ENCODE results near the gene B3GNT4. TPM values are rescaled to one million over a fixed set of nuclear protein-coding genes. Genes with fewer than 3 reads are reported as not detected.
A peak's percentile ranks its signal among the peaks of the same experiment; 100 is the strongest.

The B3GNT4 gene
- 0.53 and 2.0 TPM in 2 replicates for total RNA-seq

DNA sequence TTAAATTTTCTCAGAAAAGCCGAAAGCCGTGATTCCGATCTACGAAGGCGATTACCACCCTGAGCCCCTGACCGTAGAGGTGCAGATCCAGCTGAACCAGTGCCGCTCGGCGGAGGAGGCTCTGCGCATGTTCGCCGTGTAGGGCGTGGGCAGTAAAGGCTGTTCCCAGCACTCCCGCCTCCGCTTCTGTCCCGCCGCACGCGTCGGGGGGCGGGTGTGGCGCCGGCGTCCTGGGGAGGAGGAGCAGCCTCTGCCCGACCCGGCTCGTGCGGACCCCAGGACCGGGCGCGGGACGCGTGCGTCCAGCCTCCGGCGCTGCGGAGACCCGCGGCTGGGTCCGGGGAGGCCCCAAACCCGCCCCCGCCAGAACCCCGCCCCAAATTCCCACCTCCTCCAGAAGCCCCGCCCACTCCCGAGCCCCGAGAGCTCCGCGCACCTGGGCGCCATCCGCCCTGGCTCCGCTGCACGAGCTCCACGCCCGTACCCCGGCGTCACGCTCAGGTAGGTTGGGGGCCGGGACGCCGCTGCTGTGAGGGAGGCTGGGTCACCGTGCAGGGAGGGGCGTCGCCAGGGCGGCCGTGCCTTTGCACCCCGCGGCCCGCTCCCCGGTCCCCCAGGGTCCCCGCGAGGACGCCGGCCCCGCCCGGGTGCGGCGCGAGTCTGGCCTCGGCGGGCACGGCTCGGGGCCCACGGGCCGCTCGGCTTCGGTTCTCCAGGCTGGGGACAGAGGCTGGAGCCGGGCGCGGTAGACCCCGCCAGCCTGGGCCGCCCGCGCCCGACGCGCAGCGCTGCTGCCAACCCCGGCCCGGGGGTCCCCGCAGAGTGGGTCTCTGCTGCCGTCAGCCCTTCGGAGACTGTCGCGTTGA is at the start of gene B3GNT4:
Gene B3GNT4, plus strand, starts transcription at position 409 of the 866 bp plus-strand sequence. CDS start 910 bp downstream, outside the sequence.
- FAIRE-seq, result no peak
- TF ChIP-seq, protein P1, sequence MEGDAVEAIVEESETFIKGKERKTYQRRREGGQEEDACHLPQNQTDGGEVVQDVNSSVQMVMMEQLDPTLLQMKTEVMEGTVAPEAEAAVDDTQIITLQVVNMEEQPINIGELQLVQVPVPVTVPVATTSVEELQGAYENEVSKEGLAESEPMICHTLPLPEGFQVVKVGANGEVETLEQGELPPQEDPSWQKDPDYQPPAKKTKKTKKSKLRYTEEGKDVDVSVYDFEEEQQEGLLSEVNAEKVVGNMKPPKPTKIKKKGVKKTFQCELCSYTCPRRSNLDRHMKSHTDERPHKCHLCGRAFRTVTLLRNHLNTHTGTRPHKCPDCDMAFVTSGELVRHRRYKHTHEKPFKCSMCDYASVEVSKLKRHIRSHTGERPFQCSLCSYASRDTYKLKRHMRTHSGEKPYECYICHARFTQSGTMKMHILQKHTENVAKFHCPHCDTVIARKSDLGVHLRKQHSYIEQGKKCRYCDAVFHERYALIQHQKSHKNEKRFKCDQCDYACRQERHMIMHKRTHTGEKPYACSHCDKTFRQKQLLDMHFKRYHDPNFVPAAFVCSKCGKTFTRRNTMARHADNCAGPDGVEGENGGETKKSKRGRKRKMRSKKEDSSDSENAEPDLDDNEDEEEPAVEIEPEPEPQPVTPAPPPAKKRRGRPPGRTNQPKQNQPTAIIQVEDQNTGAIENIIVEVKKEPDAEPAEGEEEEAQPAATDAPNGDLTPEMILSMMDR (IDR thresholded peaks at IDR 0.05; ENCODE audit: insufficient read depth, low read length, severe bottlenecking), result no peak
- peak within 1 kb of the TSS; percentile 60 for H3K4me3 ChIP-seq (ENCODE audit: low read depth, low read length)
- H3K27me3 ChIP-seq (ENCODE audit: control insufficient read depth, insufficient read depth, low read length), result no peaks in the 10 kb centered on the region
- H3K36me3 ChIP-seq (ENCODE audit: control insufficient read depth, insufficient read depth, low read length), result peaks cover 6% of the 10 kb centered on the region
- DNase-seq (ENCODE audit: low read depth), result peak; percentile 64

DNA sequence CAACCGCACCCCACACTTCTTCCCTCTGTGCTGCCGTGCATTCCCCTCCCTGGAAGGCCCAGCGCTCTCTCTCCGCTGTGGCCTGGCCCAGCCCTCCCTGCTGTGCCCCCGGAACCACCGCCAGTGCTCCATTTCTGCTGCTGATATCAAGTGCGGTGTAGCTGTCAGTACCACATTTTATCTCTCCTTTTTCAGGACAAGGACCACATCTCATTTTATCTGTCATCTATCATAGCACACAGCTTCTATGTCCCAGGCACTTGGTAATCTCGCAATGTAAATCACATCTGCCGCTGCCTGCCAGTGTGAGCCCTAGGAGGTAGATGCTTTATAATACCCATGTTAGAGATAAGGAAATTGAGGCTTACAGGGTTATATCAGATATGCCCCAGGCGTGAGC is 47.8 kb upstream of the B3GNT4 start:
- DNase-seq (ENCODE audit: low read depth), result no peak
- no peak for FAIRE-seq
- Histone ChIP-seq H3K36me3 (ENCODE audit: control insufficient read depth, insufficient read depth, low read length) (no peaks in the 10 kb centered on the region), H3K4me3 (ENCODE audit: low read depth, low read length) (no peak overlapping the region), H3K27me3 (ENCODE audit: control insufficient read depth, insufficient read depth, low read length) (no peaks in the 10 kb centered on the region)
- TF ChIP-seq, protein P1 (IDR thresholded peaks at IDR 0.05; ENCODE audit: insufficient read depth, low read length, severe bottlenecking), result no peak

DNA sequence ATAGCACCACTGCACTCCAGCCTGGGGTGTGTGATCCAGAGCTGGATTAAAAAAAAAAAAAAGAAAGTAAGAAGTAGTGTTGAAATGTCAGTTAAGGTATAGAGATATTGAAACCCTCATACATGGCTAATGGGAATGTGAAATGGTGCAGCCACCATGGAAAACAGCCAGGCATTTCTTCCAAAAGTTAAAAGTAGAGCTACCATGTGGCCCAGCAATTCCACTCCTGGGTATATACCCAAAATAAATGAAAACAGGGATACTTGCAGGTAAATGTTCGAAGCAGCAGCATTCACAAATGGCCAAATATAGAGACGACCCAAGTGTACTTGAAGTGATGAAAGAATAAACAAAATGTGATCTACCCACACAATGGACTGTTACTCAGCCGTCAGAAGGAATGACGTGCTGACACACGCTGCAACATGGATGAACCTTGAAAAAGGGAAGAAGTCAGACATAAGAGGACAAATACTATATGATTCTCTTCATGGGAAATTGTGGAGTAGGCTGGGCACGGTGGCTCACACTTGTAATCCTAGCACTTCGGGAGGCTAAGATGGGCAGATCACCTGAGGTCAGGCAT is 44.7 kb upstream of the B3GNT4 start:
- no peak for FAIRE-seq
- Histone ChIP-seq H3K27me3 (ENCODE audit: control insufficient read depth, insufficient read depth, low read length) (no peaks in the 10 kb centered on the region), H3K4me3 (ENCODE audit: low read depth, low read length) (no peak overlapping the region), H3K36me3 (ENCODE audit: control insufficient read depth, insufficient read depth, low read length) (no peaks in the 10 kb centered on the region)
- DNase-seq (ENCODE audit: low read depth), result peak; percentile 89
- TF ChIP-seq, protein P1 (IDR thresholded peaks at IDR 0.05; ENCODE audit: insufficient read depth, low read length, severe bottlenecking), result no peak

DNA sequence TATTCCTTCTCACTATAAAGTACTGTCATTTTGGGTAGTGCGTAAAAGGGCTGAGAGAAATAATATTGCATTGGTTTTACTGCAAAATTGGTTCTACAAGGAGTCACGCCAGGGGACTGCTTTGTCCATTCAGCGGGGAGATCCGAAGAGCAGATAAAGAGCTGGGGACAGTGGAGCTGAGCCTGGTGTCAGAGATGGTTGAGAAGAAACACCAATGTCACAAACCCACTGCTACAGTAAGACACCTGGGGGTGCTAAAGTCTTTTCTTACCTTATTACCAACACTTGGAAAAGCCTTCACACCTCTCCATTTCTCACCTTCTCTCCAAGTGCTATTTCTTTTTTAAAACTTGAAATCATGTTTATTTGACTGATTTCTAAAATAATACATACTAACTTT is 43.6 kb upstream of the B3GNT4 start:
- no peaks in the 10 kb centered on the region for H3K36me3 ChIP-seq (ENCODE audit: control insufficient read depth, insufficient read depth, low read length)
- H3K4me3 ChIP-seq (ENCODE audit: low read depth, low read length), result no peak overlapping the region
- TF ChIP-seq, protein P1 (IDR thresholded peaks at IDR 0.05; ENCODE audit: insufficient read depth, low read length, severe bottlenecking), result peak; percentile 8
- no peak for DNase-seq (ENCODE audit: low read depth)
- FAIRE-seq, result no peak
- H3K27me3 ChIP-seq (ENCODE audit: control insufficient read depth, insufficient read depth, low read length), result no peaks in the 10 kb centered on the region

DNA sequence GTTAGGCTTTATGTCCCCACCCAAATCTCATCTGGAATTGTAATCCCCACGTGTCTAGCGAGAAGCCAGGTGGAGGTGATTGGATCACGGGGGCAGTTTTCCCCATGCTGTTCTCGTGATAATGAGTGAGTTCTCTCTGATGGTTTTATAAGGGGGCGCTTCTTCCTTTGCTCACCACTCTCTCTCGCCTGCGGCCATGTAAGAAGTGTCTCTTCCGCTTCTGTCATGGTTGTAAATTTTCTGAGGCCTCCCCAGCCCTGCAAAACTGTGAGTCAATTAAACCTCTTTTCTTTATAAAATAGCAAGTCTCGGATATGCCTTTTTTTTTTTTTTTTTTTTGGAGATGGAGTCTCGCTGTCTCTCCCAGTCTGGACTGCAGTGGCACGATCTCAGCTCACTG is 42.7 kb upstream of the B3GNT4 start:
- DNase-seq (ENCODE audit: low read depth) (no peak), FAIRE-seq (no peak)
- Histone ChIP-seq H3K27me3 (ENCODE audit: control insufficient read depth, insufficient read depth, low read length) (no peaks in the 10 kb centered on the region), H3K36me3 (ENCODE audit: control insufficient read depth, insufficient read depth, low read length) (no peaks in the 10 kb centered on the region), H3K4me3 (ENCODE audit: low read depth, low read length) (no peak overlapping the region)
- TF ChIP-seq, protein P1 (IDR thresholded peaks at IDR 0.05; ENCODE audit: insufficient read depth, low read length, severe bottlenecking), result no peak
